Endodermal cell (in vitro differentiated cells): ENCODE measurements around the gene STIM1. TPM values are rescaled to one million over a fixed set of nuclear protein-coding genes. Genes with fewer than 3 reads are reported as not detected.
A peak's percentile ranks its signal among the peaks of the same experiment; 100 is the strongest.
"Not testable (repeated sequence)": the region's sequence is repeated elsewhere in the genome, so short reads cannot be mapped to it uniquely, and the experiment has no call there.

Experiments used
- DNase-seq: peaks from one replicate; pipeline ENCODE4 v3.0.0-alpha.2; 2017
- H3K27ac ChIP-seq: 2 replicates; pipeline ENCODE4 v1.5.1; 2013; ENCODE audit warnings: mild to moderate bottlenecking, low read depth, low read length, moderate library complexity
- H3K27me3 ChIP-seq: 2 replicates; pipeline ENCODE4 v1.6.1; 2013; ENCODE audit warnings: mild to moderate bottlenecking, low read length, moderate library complexity; ENCODE audit not compliant: insufficient read depth, control insufficient read depth, poor library complexity, severe bottlenecking
- H3K36me3 ChIP-seq: 2 replicates; pipeline ENCODE4 v1.7.0; 2013; ENCODE audit warnings: mild to moderate bottlenecking, low read length, moderate library complexity; ENCODE audit not compliant: control insufficient read depth, insufficient read depth
- H3K4me1 ChIP-seq: one replicate; pipeline ENCODE4 v1.7.0; 2013; ENCODE audit warnings: low read length; ENCODE audit not compliant: control insufficient read depth, insufficient read depth
- H3K4me3 ChIP-seq: 2 replicates; pipeline ENCODE4 v1.5.1; 2013; ENCODE audit warnings: mild to moderate bottlenecking, low read length, moderate library complexity
- H3K9ac ChIP-seq: 2 replicates; pipeline ENCODE4 v1.6.1; 2013; ENCODE audit warnings: mild to moderate bottlenecking, low read length, moderate library complexity; ENCODE audit not compliant: poor library complexity, severe bottlenecking; ENCODE audit errors: extremely low read depth
- H3K9me3 ChIP-seq: 2 replicates; pipeline ENCODE4 v1.6.1; 2013; ENCODE audit warnings: mild to moderate bottlenecking, low read length, moderate library complexity; ENCODE audit not compliant: control insufficient read depth
- H3K27ac Mint-ChIP-seq: 2 replicates; pipeline ENCODE4 v1.8.0; 2020; ENCODE audit warnings: mixed read lengths
- H3K27me3 Mint-ChIP-seq: 2 replicates; pipeline ENCODE4 v1.8.0; 2021; ENCODE audit warnings: mild to moderate bottlenecking, mixed read lengths; ENCODE audit not compliant: insufficient read depth
- H3K36me3 Mint-ChIP-seq: 2 replicates; pipeline ENCODE4 v1.8.0; 2020; ENCODE audit warnings: low read depth, mixed read lengths
- H3K4me1 Mint-ChIP-seq: 2 replicates; pipeline ENCODE4 v1.8.0; 2020; ENCODE audit warnings: mixed read lengths
- H3K4me3 Mint-ChIP-seq: 2 replicates; pipeline ENCODE4 v1.8.0; 2020; ENCODE audit warnings: mild to moderate bottlenecking, moderate library complexity, mixed read lengths
- H3K9me3 Mint-ChIP-seq: 2 replicates; pipeline ENCODE4 v1.8.0; 2020; ENCODE audit warnings: mild to moderate bottlenecking, mixed read lengths
- CTCF ChIP-seq: fragments of 200-600 bp; sonication (generic); conservative IDR thresholded peaks from 2 replicates; pipeline ENCODE4 v1.5.0; 2021; ENCODE audit warnings: antibody characterized with exemption, mild to moderate bottlenecking
- WGBS, 2 experiments: methylation state at CpG; one replicate each; pipeline versions ENCODE4 v1.1.5 to v1.1.7; 2013; ENCODE audit warnings: missing lambda C conversion rate in 2 of 2, mixed read lengths in 1 of 2; ENCODE audit not compliant: insufficient coverage in 1 of 2, insufficient read length in 1 of 2; 5-methylcytosine and 5-hydroxymethylcytosine counted together
- total RNA-seq, 2 donors: library from RNA; stranded (reverse); fragmentation: NEBNext Ultra II Directional in 1 of 2; extraction: Animal tissue kit (Norgen Biotek cat#: 25700) in 1 of 2; gene quantifications; 2 replicates in 1 of 2; 3 replicates in 1 of 2; pipeline ENCODE4 v1.2.1, GENCODE V29; 2021

STIM1 gene
- total RNA-seq, 2 donors from 2014 or later, result 20.9 to 27.9 TPM

GRCh38 chr11:4006946-4007680, 151.6 kb downstream of the STIM1 start:
- H3K4me1 ChIP-seq, result no peaks in the 10 kb centered on the region
- DNase-seq, result no peak
- H3K4me1 Mint-ChIP-seq, result no peaks in the 10 kb centered on the region
- no peak overlapping the region for H3K27ac Mint-ChIP-seq
- no peaks in the 10 kb centered on the region for H3K27me3 ChIP-seq
- no peaks in the 10 kb centered on the region for H3K36me3 ChIP-seq
- TF ChIP-seq CTCF, result no peak
- H3K9me3 ChIP-seq, result no peaks in the 10 kb centered on the region
- H3K36me3 Mint-ChIP-seq, result no peaks in the 10 kb centered on the region
- no peak overlapping the region for H3K9ac ChIP-seq
- WGBS, 2 experiments, result 89% methylated on average over 3 of the region's 3 CpGs; no CpG with 5 or more reads in 1 of the 2 experiments
- peaks cover 4% of the 10 kb centered on the region for H3K27me3 Mint-ChIP-seq
- H3K4me3 Mint-ChIP-seq, result no peak overlapping the region
- H3K27ac ChIP-seq, result no peak overlapping the region
- H3K9me3 Mint-ChIP-seq, result peaks cover 17% of the 10 kb centered on the region
- no peak overlapping the region for H3K4me3 ChIP-seq

- H3K27ac Mint-ChIP-seq, result no peak overlapping the region
- no peaks in the 10 kb centered on the region for H3K36me3 ChIP-seq
- peaks cover 17% of the 10 kb centered on the region for H3K9me3 Mint-ChIP-seq
- no peak for TF ChIP-seq CTCF
- no peaks in the 10 kb centered on the region for H3K9me3 ChIP-seq
- no peak for DNase-seq
- no peaks in the 10 kb centered on the region for H3K36me3 Mint-ChIP-seq
- no peaks in the 10 kb centered on the region for H3K4me1 Mint-ChIP-seq
- H3K9ac ChIP-seq, result no peak overlapping the region
- H3K4me3 ChIP-seq, result no peak overlapping the region
- no peaks in the 10 kb centered on the region for H3K4me1 ChIP-seq
- no peak overlapping the region for H3K27ac ChIP-seq
- no peaks in the 10 kb centered on the region for H3K27me3 ChIP-seq
- no peak overlapping the region for H3K4me3 Mint-ChIP-seq
- H3K27me3 Mint-ChIP-seq, result peaks cover 4% of the 10 kb centered on the region
These were observed 152.7 kb downstream of the STIM1 start for GRCh38 chr11:4008116-4008515.

GRCh38 chr11:4016602-4017001, 161.1 kb downstream of the STIM1 start:
- 83 to 85% methylated on average over 6 to 9 of the region's 9 CpGs for WGBS, 2 experiments
- H3K4me3 Mint-ChIP-seq, H3K9me3 ChIP-seq, H3K4me1 Mint-ChIP-seq, H3K36me3 Mint-ChIP-seq, H3K27me3 Mint-ChIP-seq, H3K4me3 ChIP-seq, H3K27ac ChIP-seq, H3K4me1 ChIP-seq, H3K27me3 ChIP-seq, H3K9ac ChIP-seq, H3K27ac Mint-ChIP-seq, H3K36me3 ChIP-seq, H3K9me3 Mint-ChIP-seq: not testable (repeated sequence)
- DNase-seq, result peak; percentile 49

- no peaks in the 10 kb centered on the region for H3K27me3 Mint-ChIP-seq
- 91 to 100% methylated on average over 1 to 3 of the region's 3 CpGs for WGBS, 2 experiments
- H3K27me3 ChIP-seq, result no peaks in the 10 kb centered on the region
- no peak overlapping the region for H3K27ac ChIP-seq
- DNase-seq, result no peak
- no peaks in the 10 kb centered on the region for H3K9me3 ChIP-seq
- peaks cover 3% of the 10 kb centered on the region for H3K9me3 Mint-ChIP-seq
- no peaks in the 10 kb centered on the region for H3K36me3 Mint-ChIP-seq
- H3K27ac Mint-ChIP-seq, result no peak overlapping the region
- no peak overlapping the region for H3K4me3 Mint-ChIP-seq
- no peak overlapping the region for H3K4me3 ChIP-seq
- peaks cover 4% of the 10 kb centered on the region for H3K4me1 Mint-ChIP-seq
- no peaks in the 10 kb centered on the region for H3K36me3 ChIP-seq
- no peaks in the 10 kb centered on the region for H3K4me1 ChIP-seq
- H3K9ac ChIP-seq, result no peak overlapping the region
- no peak for TF ChIP-seq CTCF
These were observed 161.7 kb downstream of the STIM1 start for GRCh38 chr11:4017129-4017528.
